ENCODE measurements around the gene TSPAN9. TPM values are rescaled to one million over a fixed set of nuclear protein-coding genes. Genes with fewer than 3 reads are reported as not detected.

Gene TSPAN9
- total RNA-seq, 2 donors from 2014 or later = 41.9 to 50.0 TPM

- no peaks in the 10 kb centered on the region for H3K27me3 ChIP-seq (replicated peaks; ENCODE audit: insufficient read depth)
- TF ChIP-seq POLR2AphosphoS5 (IDR thresholded peaks at IDR 0.05) (no peak), CTCF (IDR thresholded peaks at IDR 0.05) (no peak), POLR2A (IDR thresholded peaks at IDR 0.05) (no peak)
- intact Hi-C loops (cut with DNase I) = no loop called here
- H3K27ac ChIP-seq = no peak overlapping the region
- DNase-seq (ENCODE audit: low spot score) = no peak
- 95% methylated on average over 3 of the region's 3 CpGs for WGBS
- H3K9me3 ChIP-seq = no peaks in the 10 kb centered on the region
- H3K4me1 ChIP-seq (replicated peaks) = peaks cover 2% of the 10 kb centered on the region
- no peak overlapping the region for H3K4me3 ChIP-seq
- no peaks in the 10 kb centered on the region for H3K36me3 ChIP-seq
Measured at GRCh38 chr12:3115078-3115477, 37.9 kb downstream of the TSPAN9 start.

DNA sequence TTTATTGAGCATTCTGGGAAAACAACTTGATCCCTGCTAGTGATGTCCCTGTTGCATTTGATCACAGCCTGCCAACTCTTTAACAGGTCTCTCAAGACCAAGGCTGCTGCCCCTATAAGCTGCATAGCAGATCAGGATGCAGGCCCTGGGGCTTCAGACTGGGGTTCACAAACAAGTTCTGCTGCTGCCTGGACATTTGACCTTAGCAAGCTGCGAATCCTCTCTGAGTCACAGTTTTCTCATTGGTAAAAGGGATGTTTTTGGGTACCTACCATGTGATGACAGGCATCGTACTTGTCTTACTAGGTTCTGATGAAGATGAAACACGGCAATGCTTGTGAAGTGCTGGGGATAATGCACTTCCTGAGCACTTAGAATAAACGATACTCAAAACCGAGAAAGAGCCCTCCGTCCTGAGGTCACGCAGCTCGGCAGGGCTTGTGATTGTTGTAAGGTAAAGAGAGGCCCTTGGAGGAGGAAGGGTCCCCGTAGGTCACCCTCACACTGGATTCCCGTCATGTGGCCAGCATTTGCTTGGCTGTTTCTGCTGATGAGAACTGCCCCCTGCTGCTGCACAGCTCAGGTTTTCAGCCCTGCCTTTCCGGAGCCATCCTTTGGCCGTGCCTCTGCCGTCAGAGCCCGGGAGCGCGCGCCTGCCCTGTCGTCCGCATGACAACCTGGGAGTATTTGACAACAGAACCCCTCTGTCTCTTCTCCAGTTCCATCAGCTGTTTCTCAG is 39.1 kb downstream of the TSPAN9 start:
- H3K4me3 ChIP-seq = no peak overlapping the region
- DNase-seq (ENCODE audit: low spot score) = no peak
- H3K36me3 ChIP-seq = no peaks in the 10 kb centered on the region
- no peaks in the 10 kb centered on the region for H3K9me3 ChIP-seq
- intact Hi-C loops (cut with DNase I) = no loop called here
- peaks cover 10% of the 10 kb centered on the region for H3K4me1 ChIP-seq (replicated peaks)
- no peak overlapping the region for H3K27ac ChIP-seq
- no peaks in the 10 kb centered on the region for H3K27me3 ChIP-seq (replicated peaks; ENCODE audit: insufficient read depth)
- WGBS = 79% methylated on average over 19 of the region's 19 CpGs
- no peak for TF ChIP-seq POLR2A (IDR thresholded peaks at IDR 0.05)
- TF ChIP-seq POLR2AphosphoS5 (IDR thresholded peaks at IDR 0.05) = no peak
- TF ChIP-seq CTCF (IDR thresholded peaks at IDR 0.05) = no peak

GRCh38 chr12:3117144-3117581 is 40.0 kb downstream of the TSPAN9 start:
- intact Hi-C loops (cut with DNase I) = no loop called here
- DNase-seq (ENCODE audit: low spot score) = no peak
- Histone ChIP-seq H3K27ac (peak overlapping the region in 1 of 2 donors; percentile 35), H3K36me3 (no peaks in the 10 kb centered on the region), H3K4me1 (replicated peaks) (peaks cover 10% of the 10 kb centered on the region), H3K9me3 (no peaks in the 10 kb centered on the region), H3K4me3 (no peak overlapping the region), H3K27me3 (replicated peaks; ENCODE audit: insufficient read depth) (no peaks in the 10 kb centered on the region)
- WGBS = 39% methylated on average over 10 of the region's 10 CpGs
- no peak for TF ChIP-seq CTCF (IDR thresholded peaks at IDR 0.05)
- no peak for TF ChIP-seq POLR2A (IDR thresholded peaks at IDR 0.05)
- no peak for TF ChIP-seq POLR2AphosphoS5 (IDR thresholded peaks at IDR 0.05)

DNA sequence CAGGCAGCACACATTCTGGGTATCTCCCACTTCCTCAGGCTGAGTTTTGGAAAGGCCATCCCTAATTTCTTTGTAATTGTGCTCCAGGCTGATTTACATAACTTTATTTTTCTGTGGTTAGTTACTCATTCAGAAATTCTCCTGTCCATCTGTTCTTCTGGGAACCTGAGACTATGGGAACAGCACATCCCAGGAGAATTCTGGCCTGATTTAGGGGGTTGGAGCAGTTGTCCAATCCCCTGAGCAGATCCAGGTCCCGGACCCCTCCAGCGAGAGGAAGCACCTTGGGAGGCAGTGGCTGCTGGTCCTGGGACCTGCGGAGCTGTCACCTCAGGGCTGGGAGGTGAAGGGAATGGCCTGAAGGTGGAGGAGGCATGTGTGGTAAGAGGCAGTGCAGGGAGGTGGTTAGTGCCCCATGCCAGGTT is 40.4 kb downstream of the TSPAN9 start:
- no peaks in the 10 kb centered on the region for H3K27me3 ChIP-seq (replicated peaks; ENCODE audit: insufficient read depth)
- intact Hi-C loops (cut with DNase I) = no loop called here
- DNase-seq (ENCODE audit: low spot score) = no peak
- H3K9me3 ChIP-seq = no peaks in the 10 kb centered on the region
- TF ChIP-seq CTCF (IDR thresholded peaks at IDR 0.05) (no peak), POLR2A (IDR thresholded peaks at IDR 0.05) (no peak), POLR2AphosphoS5 (IDR thresholded peaks at IDR 0.05) (no peak)
- H3K4me3 ChIP-seq = no peak overlapping the region
- H3K27ac ChIP-seq = peak overlapping the region in 1 of 2 donors; percentile 35
- 81% methylated on average over 3 of the region's 3 CpGs for WGBS
- H3K36me3 ChIP-seq = no peaks in the 10 kb centered on the region
- peaks cover 10% of the 10 kb centered on the region for H3K4me1 ChIP-seq (replicated peaks)

GRCh38 chr12:3119192-3119755 is 42.1 kb downstream of the TSPAN9 start:
- no peak for DNase-seq (ENCODE audit: low spot score)
- Histone ChIP-seq H3K27ac (peak overlapping the region; percentile 68 to 78), H3K4me3 (no peak overlapping the region), H3K27me3 (replicated peaks; ENCODE audit: insufficient read depth) (no peaks in the 10 kb centered on the region), H3K4me1 (replicated peaks) (peaks cover 10% of the 10 kb centered on the region), H3K36me3 (no peaks in the 10 kb centered on the region), H3K9me3 (no peaks in the 10 kb centered on the region)
- TF ChIP-seq POLR2A (IDR thresholded peaks at IDR 0.05) = no peak
- no peak for TF ChIP-seq CTCF (IDR thresholded peaks at IDR 0.05)
- TF ChIP-seq POLR2AphosphoS5 (IDR thresholded peaks at IDR 0.05) = no peak
- intact Hi-C loops (cut with DNase I) = no loop called here
- 34% methylated on average over 9 of the region's 9 CpGs for WGBS
